GM12874 (cell line): ENCODE results near the gene MPP3.

Experiments used
- CTCF ChIP-seq: IDR thresholded peaks from 2 replicates; pipeline ENCODE4 v1.5.1; 2011; ENCODE audit warnings: low read depth, mild to moderate bottlenecking, control low read depth, low read length, moderate library complexity; ENCODE audit not compliant: insufficient read depth

MPP3 gene

GRCh38 chr17:43839670-43840108 is 6.7 kb upstream of the MPP3 start:
- no peak for TF ChIP-seq CTCF

DNA sequence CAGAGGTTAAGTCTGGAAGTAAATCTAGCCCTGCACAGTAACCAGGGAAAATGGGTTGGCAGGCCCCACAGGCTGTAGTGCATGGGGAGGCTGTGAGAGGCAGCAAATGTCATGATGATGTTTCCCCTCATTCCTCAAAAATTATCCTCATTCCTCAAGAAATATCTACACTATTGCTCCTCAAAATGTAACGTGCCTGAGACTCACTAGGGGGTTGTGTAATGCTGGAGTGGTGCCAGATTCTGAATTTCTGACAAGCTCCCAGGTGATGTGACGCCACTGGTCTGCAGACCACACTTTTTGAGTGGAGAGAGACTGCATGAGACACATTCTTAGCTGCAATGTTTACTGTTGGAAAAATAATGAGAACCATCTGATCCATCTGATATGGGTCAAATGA is 1.2 kb upstream of the MPP3 start:
- no peak for TF ChIP-seq CTCF

DNA sequence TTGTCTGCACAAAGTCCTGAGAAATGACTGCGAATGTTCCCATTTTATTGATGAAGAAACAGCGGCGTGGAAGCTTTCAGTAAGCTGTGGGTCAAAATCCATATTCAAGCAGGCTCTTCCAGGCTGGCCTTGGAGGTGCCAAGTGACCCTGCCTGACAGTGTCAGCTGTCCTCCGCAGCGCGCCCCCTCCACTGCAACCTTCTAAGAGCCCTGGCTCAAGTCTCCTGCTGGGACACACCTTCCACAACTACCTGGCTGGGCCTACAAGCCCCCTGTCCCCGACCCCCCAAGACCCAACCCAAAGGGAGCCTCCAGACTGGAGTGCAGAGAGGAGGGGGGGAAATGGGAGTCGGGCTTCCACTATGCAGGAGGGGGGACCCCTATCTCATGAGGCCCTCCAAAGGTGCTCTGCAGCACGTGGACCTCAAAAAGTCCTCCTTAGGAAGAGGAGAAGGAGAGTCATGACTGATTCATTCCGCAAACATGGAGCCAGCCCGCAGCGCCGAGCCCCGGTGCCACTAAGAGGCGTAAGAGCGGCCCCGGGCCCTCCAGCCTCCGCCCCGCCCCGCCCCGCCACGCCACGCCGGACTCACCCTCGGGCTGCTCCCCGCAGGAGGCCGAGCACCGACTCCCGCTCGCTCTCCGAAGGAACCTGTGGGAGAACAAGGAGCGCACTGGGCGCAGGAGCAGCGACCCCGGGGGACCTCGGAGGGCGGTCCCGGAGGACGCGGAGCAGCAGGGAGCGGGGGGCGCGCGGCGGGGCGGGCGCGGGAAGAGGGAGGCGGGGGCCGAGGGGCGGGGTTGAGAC is 574 bp downstream of the MPP3 start:
- no peak for TF ChIP-seq CTCF

DNA sequence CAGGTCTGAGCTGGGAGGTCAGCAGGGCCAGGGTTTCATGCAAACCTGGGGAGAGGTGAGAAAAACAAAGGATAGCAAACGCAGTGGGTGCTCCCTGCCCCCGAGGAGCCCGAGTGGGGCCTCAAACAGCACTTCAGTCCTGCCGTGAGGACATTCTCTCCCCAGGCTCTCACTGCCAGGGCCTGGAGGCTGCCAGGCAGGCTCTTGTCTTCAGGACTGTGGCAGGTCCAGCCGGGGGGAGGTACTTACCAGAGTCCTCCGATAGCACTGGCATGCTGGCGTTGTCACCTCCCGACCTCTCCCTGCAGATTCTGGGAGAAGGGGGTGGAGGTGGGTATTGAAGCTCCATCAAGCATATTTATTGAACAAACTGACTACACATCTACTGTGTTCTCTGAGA is 1.3 kb downstream of the MPP3 start:
- TF ChIP-seq CTCF: no peak

- TF ChIP-seq CTCF: no peak
Observed at GRCh38 chr17:43830510-43831140, 2.3 kb downstream of the MPP3 start.

DNA sequence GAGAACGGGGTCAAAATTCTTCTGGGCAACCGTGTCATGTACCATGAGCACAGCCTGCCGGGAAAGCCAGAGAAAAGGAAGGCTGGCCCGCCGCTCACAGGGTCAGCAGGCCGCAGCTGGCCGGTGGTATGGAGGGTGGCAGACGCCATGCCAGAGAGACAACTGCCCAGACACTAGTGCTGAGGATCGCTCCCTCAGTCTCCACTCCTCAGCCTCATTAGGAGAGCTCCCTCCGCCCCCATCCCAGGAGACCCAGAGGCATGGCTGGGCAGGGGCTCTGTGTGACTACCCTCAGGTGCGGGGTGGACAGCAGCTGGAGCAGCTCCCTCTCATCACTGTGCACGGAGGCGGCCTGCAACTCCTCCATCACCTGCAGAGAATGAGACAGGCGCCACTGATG is 3.2 kb downstream of the MPP3 start:
- TF ChIP-seq CTCF: no peak

GRCh38 chr17:43827596-43827995 is 5.3 kb downstream of the MPP3 start:
- no peak for TF ChIP-seq CTCF
